ENCODE measurements around the gene SLC35E2B.
"Not testable (repeated sequence)": the region's sequence is repeated elsewhere in the genome, so short reads cannot be mapped to it uniquely, and the experiment has no call there.

Gene SLC35E2B

GRCh38 chr1:1647567-1648241 lies 44.9 kb downstream of the SLC35E2B start:
- H3K27me3 Mint-ChIP-seq; H3K27ac Mint-ChIP-seq; H3K4me3 Mint-ChIP-seq; H3K4me1 Mint-ChIP-seq; DNase-seq; ATAC-seq (replicated peaks); H3K9me3 Mint-ChIP-seq: not testable (repeated sequence)
- H3K36me3 Mint-ChIP-seq, result peaks cover 48 to 59% of the 10 kb centered on the region in 2 donors

- H3K4me3 Mint-ChIP-seq; H3K4me1 Mint-ChIP-seq; H3K27ac Mint-ChIP-seq; H3K9me3 Mint-ChIP-seq; H3K27me3 Mint-ChIP-seq; DNase-seq; ATAC-seq (replicated peaks): not testable (repeated sequence)
- peaks cover 39 to 45% of the 10 kb centered on the region in 2 donors for H3K36me3 Mint-ChIP-seq
Measured at GRCh38 chr1:1646326-1646725, 46.3 kb downstream of the SLC35E2B start.

- ATAC-seq (replicated peaks); H3K4me1 Mint-ChIP-seq; H3K4me3 Mint-ChIP-seq; H3K27ac Mint-ChIP-seq; DNase-seq; H3K9me3 Mint-ChIP-seq; H3K27me3 Mint-ChIP-seq: not testable (repeated sequence)
- peaks cover 9 to 11% of the 10 kb centered on the region in 2 donors for H3K36me3 Mint-ChIP-seq
Measured at GRCh38 chr1:1640711-1641461, 51.7 kb downstream of the SLC35E2B start.

GRCh38 chr1:1640081-1640480 lies 52.5 kb downstream of the SLC35E2B start:
- not testable (repeated sequence) for H3K9me3 Mint-ChIP-seq; H3K27me3 Mint-ChIP-seq; ATAC-seq (replicated peaks); H3K36me3 Mint-ChIP-seq; H3K4me1 Mint-ChIP-seq; H3K4me3 Mint-ChIP-seq; H3K27ac Mint-ChIP-seq; DNase-seq

GRCh38 chr1:1639368-1639767 lies 53.2 kb downstream of the SLC35E2B start:
- not testable (repeated sequence) for H3K27ac Mint-ChIP-seq

GRCh38 chr1:1638528-1638927 lies 54.1 kb downstream of the SLC35E2B start:
- H3K36me3 Mint-ChIP-seq; H3K9me3 Mint-ChIP-seq; ATAC-seq (replicated peaks): not testable (repeated sequence)

More at GRCh38 chr1:1639368-1639767, 53.2 kb downstream of the SLC35E2B start:
- ATAC-seq (replicated peaks); H3K9me3 Mint-ChIP-seq; DNase-seq; H3K4me3 Mint-ChIP-seq; H3K36me3 Mint-ChIP-seq; H3K27me3 Mint-ChIP-seq; H3K4me1 Mint-ChIP-seq: not testable (repeated sequence)

GRCh38 chr1:1637479-1637875 lies 55.1 kb downstream of the SLC35E2B start:
- not testable (repeated sequence) for ATAC-seq (replicated peaks); H3K4me1 Mint-ChIP-seq; H3K27ac Mint-ChIP-seq

More at GRCh38 chr1:1638528-1638927, 54.1 kb downstream of the SLC35E2B start:
- H3K4me3 Mint-ChIP-seq, H3K4me1 Mint-ChIP-seq, H3K27me3 Mint-ChIP-seq, H3K27ac Mint-ChIP-seq, DNase-seq: not testable (repeated sequence)

GRCh38 chr1:1636621-1637478 lies 55.7 kb downstream of the SLC35E2B start:
- not testable (repeated sequence) for DNase-seq; ATAC-seq (replicated peaks); H3K36me3 Mint-ChIP-seq; H3K27me3 Mint-ChIP-seq; H3K9me3 Mint-ChIP-seq; H3K27ac Mint-ChIP-seq; H3K4me3 Mint-ChIP-seq; H3K4me1 Mint-ChIP-seq

More at GRCh38 chr1:1637479-1637875, 55.1 kb downstream of the SLC35E2B start:
- H3K4me3 Mint-ChIP-seq, H3K9me3 Mint-ChIP-seq, H3K36me3 Mint-ChIP-seq, H3K27me3 Mint-ChIP-seq, DNase-seq: not testable (repeated sequence)

GRCh38 chr1:1634613-1635012 lies 58.0 kb downstream of the SLC35E2B start:
- H3K36me3 Mint-ChIP-seq; H3K4me3 Mint-ChIP-seq; H3K4me1 Mint-ChIP-seq; DNase-seq; H3K9me3 Mint-ChIP-seq; ATAC-seq (replicated peaks); H3K27ac Mint-ChIP-seq: not testable (repeated sequence)
- H3K27me3 Mint-ChIP-seq, result peaks cover 9 to 11% of the 10 kb centered on the region in 2 donors

GRCh38 chr1:1633409-1633808 lies 59.2 kb downstream of the SLC35E2B start:
- H3K9me3 Mint-ChIP-seq; H3K27ac Mint-ChIP-seq; H3K36me3 Mint-ChIP-seq; H3K4me3 Mint-ChIP-seq; H3K4me1 Mint-ChIP-seq; DNase-seq; ATAC-seq (replicated peaks): not testable (repeated sequence)
- peaks cover 9 to 11% of the 10 kb centered on the region in 2 donors for H3K27me3 Mint-ChIP-seq

- Mint-ChIP-seq H3K4me1 (peaks cover 4 to 5% of the 10 kb centered on the region in 2 donors), H3K36me3 (peaks cover 4 to 8% of the 10 kb centered on the region in 2 donors), H3K4me3 (peak within 1 kb of the TSS; percentile 41 to 55), H3K27ac (peak within 1 kb of the TSS; percentile 91), H3K27me3 (peaks cover 9 to 11% of the 10 kb centered on the region in 2 donors), H3K9me3 (peaks cover 0 to 2% of the 10 kb centered on the region in 2 donors)
- no peak for DNase-seq
- ATAC-seq (replicated peaks), result no peak
Measured at GRCh38 chr1:1631782-1632420, 60.7 kb downstream of the SLC35E2B start, which contains the start of gene MMP23B. MMP23B (plus strand) TSS chr1:1632173; CDS start chr1:1632219, 46 bp downstream.

- Mint-ChIP-seq H3K4me1 (peaks cover 4 to 5% of the 10 kb centered on the region in 2 donors), H3K9me3 (peaks cover 0 to 2% of the 10 kb centered on the region in 2 donors), H3K4me3 (peak overlapping the region; percentile 41 to 55), H3K36me3 (peaks cover 4% of the 10 kb centered on the region in 2 donors), H3K27me3 (peaks cover 9 to 11% of the 10 kb centered on the region in 2 donors), H3K27ac (peak overlapping the region; percentile 91)
- no peak for ATAC-seq (replicated peaks)
- DNase-seq, result no peak
Measured at GRCh38 chr1:1630965-1631781, 61.4 kb downstream of the SLC35E2B start.

Measured in stimulated activated naive B cell treated with anti-CD40 and anti-IgM and Interleukin-4, amounts not matched to agents 10 μg/mL and 1 μg/mL and 100 μg/mL, for 72 hours (primary cell).